ENCODE data around the gene IRF1. TPM values are rescaled to one million over a fixed set of nuclear protein-coding genes. Genes with fewer than 3 reads are reported as not detected.

IRF1 gene
- total and polyA plus RNA-seq, 2 of the 8 experiments (the other 6 are each of a cell fraction or from before 2014, with no cell fraction given): 4.0 to 8.5 TPM

GRCh38 chr5:132528021-132528420, 37.4 kb upstream of the IRF1 start (continued):
- TF ChIP-seq EGR1 (IDR thresholded peaks at IDR 0.05; ENCODE audit: borderline replicate concordance, low read depth, low read length): no peak
- no peak for TF ChIP-seq TBP (IDR thresholded peaks at IDR 0.05; ENCODE audit: low read depth, low read length)
- TF ChIP-seq RXRA (IDR thresholded peaks at IDR 0.05; ENCODE audit: insufficient read depth, low read depth, low read length): no peak
- TF ChIP-seq NRF1 (IDR thresholded peaks at IDR 0.05; ENCODE audit: low read depth, low read length): no peak

Data from H1 (cell line).